Esophagus squamous epithelium (tissue), 5 donors: ENCODE data around the gene PLAC8L1. TPM values are rescaled to one million over a fixed set of nuclear protein-coding genes. Genes with fewer than 3 reads are reported as not detected.
"Not testable (repeated sequence)": the region's sequence is repeated elsewhere in the genome, so short reads cannot be mapped to it uniquely, and the experiment has no call there.

ENCODE experiments used
- DNase-seq: peaks from one replicate; lab custom pipeline; 2025; lab: John Stamatoyannopoulos, UW
- H3K27ac ChIP-seq, 4 donors: fragments of 200-600 bp; sonication (generic); one replicate each; pipeline ENCODE4 v1.5.1; 2016 to 2019; ENCODE audit warnings: mild to moderate bottlenecking in 1 of 4
- H3K27me3 ChIP-seq, 4 donors: fragments of 200-600 bp; sonication (generic); 1 replicate in 3 of 4; 2 replicates in 1 of 4; pipeline versions ENCODE4 v1.5.1 to v1.6.0; 2017 to 2021; ENCODE audit warnings: antibody characterized with exemption in 1 of 4
- H3K36me3 ChIP-seq, 3 donors: fragments of 200-600 bp; sonication (generic); one replicate each; pipeline ENCODE4 v1.5.1; 2016 to 2019
- H3K4me1 ChIP-seq, 3 donors: fragments of 200-600 bp; sonication (generic); one replicate each; pipeline ENCODE4 v1.5.1; 2017 to 2019
- H3K4me3 ChIP-seq, 4 donors: fragments of 200-600 bp; sonication (generic); 1 replicate in 3 of 4; 2 replicates in 1 of 4; pipeline ENCODE4 v1.5.1; 2016 to 2019; ENCODE audit warnings: mild to moderate bottlenecking in 2 of 4, moderate library complexity in 1 of 4
- H3K9me3 ChIP-seq, 3 donors: fragments of 200-600 bp; sonication (generic); one replicate each; pipeline ENCODE4 v1.5.1; 2016 to 2019
- POLR2A ChIP-seq, 4 donors: fragments of 450-650 bp; IDR thresholded peaks; one replicate each; pipeline ENCODE4 v1.6.1; 2017; ENCODE audit warnings: antibody characterized with exemption in 4 of 4, mild to moderate bottlenecking in 4 of 4, moderate library complexity in 3 of 4
- WGBS, 2 donors: methylation state at CpG; one replicate each; pipeline ENCODE4 v1.1.5; 2018; 5-methylcytosine and 5-hydroxymethylcytosine counted together
- intact Hi-C: fragments of 100-400 bp; cut with DNase I; formaldehyde crosslinking; loops from one replicate; pipeline ENCODE4 v1.15.0; 2022
- total RNA-seq, 4 donors: library from RNA; depleted of rRNA; stranded (reverse); fragments of >200 nt; gene quantifications; one replicate each; pipeline ENCODE4 v1.1.0, GENCODE V29; 2016
- TF ChIP-seq, protein P1 (sequence below), 6 experiments: fragments of 450-650 bp in 4 of 6; fragments of 200-600 bp in 2 of 6; sonication (generic) in 2 of 6; IDR thresholded peaks; one replicate each; pipeline ENCODE4 v1.5.1; 2016 to 2019; ENCODE audit warnings: antibody characterized with exemption in 6 of 6, mild to moderate bottlenecking in 4 of 6, moderate library complexity in 4 of 6
- donor health status: DM: yes; HTN: yes; CAD: no.

PLAC8L1 gene
- total RNA-seq, 4 donors from 2014 or later: not detected

GRCh38 chr5:146111409-146111808, 6.0 kb upstream of the PLAC8L1 start:
- Histone ChIP-seq H3K36me3 (peaks cover 0 to 50% (median 3%) of the 10 kb centered on the region in 3 donors), H3K4me3 (no peak overlapping the region), H3K27me3 (no peaks in the 10 kb centered on the region), H3K27ac (no peak overlapping the region), H3K4me1 (no peaks in the 10 kb centered on the region), H3K9me3 (no peaks in the 10 kb centered on the region)
- TF ChIP-seq, protein P1, sequence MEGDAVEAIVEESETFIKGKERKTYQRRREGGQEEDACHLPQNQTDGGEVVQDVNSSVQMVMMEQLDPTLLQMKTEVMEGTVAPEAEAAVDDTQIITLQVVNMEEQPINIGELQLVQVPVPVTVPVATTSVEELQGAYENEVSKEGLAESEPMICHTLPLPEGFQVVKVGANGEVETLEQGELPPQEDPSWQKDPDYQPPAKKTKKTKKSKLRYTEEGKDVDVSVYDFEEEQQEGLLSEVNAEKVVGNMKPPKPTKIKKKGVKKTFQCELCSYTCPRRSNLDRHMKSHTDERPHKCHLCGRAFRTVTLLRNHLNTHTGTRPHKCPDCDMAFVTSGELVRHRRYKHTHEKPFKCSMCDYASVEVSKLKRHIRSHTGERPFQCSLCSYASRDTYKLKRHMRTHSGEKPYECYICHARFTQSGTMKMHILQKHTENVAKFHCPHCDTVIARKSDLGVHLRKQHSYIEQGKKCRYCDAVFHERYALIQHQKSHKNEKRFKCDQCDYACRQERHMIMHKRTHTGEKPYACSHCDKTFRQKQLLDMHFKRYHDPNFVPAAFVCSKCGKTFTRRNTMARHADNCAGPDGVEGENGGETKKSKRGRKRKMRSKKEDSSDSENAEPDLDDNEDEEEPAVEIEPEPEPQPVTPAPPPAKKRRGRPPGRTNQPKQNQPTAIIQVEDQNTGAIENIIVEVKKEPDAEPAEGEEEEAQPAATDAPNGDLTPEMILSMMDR (IDR thresholded peaks at IDR 0.05): no peak
- TF ChIP-seq POLR2A (IDR thresholded peaks at IDR 0.05): no peak
- no peak for DNase-seq
- intact Hi-C loops: no loop called here
- WGBS, 2 donors: 59 to 73% methylated on average over 1 of the region's 1 CpG

GRCh38 chr5:146109379-146109778, 4.0 kb upstream of the PLAC8L1 start:
- TF ChIP-seq POLR2A (IDR thresholded peaks at IDR 0.05): no peak
- TF ChIP-seq, protein P1 (IDR thresholded peaks at IDR 0.05): no peak
- no peak overlapping the region for H3K4me3 ChIP-seq
- WGBS, 2 donors: 88% methylated on average over 1 of the region's 1 CpG; no CpG with 5 or more reads in 1 of the 2 donors
- H3K36me3 ChIP-seq: peaks cover 0 to 31% (median 0%) of the 10 kb centered on the region in 3 donors
- intact Hi-C loops: no loop called here
- H3K9me3 ChIP-seq: no peaks in the 10 kb centered on the region
- no peaks in the 10 kb centered on the region for H3K27me3 ChIP-seq
- DNase-seq: no peak
- no peak overlapping the region for H3K27ac ChIP-seq
- no peaks in the 10 kb centered on the region for H3K4me1 ChIP-seq

DNA sequence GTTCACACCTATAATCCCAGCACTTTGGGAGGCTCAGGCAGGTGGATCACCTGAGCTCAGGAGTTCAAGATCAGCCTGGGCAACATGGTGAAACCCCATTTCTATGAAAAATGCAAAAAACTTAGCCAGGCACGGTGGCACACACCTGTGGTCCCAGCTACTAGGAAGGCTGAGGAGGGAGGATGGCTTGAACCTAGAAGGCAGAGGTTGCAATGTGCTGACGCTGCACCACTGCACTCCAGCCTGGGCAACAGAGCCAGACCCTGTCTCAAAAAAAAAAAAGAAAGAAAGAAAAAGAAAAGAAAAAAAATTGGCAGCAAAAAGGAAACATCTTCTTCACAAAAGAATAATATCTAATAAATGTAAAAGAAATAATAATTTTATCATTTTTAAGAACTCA, 3.5 kb upstream of the PLAC8L1 start:
- H3K27ac ChIP-seq, DNase-seq, H3K4me3 ChIP-seq, H3K9me3 ChIP-seq, intact Hi-C loops, H3K27me3 ChIP-seq, H3K4me1 ChIP-seq: not testable (repeated sequence)
- H3K36me3 ChIP-seq: peaks cover 0 to 26% (median 0%) of the 10 kb centered on the region in 3 donors
- WGBS, 2 donors: 85 to 91% methylated on average over 2 of the region's 2 CpGs

- H3K27me3 ChIP-seq: no peaks in the 10 kb centered on the region
- no peak for TF ChIP-seq POLR2A (IDR thresholded peaks at IDR 0.05)
- TF ChIP-seq, protein P1 (IDR thresholded peaks at IDR 0.05): no peak
- intact Hi-C loops: no loop called here
- WGBS, 2 donors: 0 to 56% methylated on average over 1 of the region's 1 CpG
- DNase-seq: no peak
- peaks cover 0 to 16% (median 0%) of the 10 kb centered on the region in 3 donors for H3K36me3 ChIP-seq
- H3K4me1 ChIP-seq: peaks cover 0 to 3% (median 0%) of the 10 kb centered on the region in 3 donors
- no peaks in the 10 kb centered on the region for H3K9me3 ChIP-seq
- no peak overlapping the region for H3K4me3 ChIP-seq
- no peak overlapping the region for H3K27ac ChIP-seq
These were observed 2.5 kb upstream of the PLAC8L1 start for GRCh38 chr5:146107901-146108300.

DNA sequence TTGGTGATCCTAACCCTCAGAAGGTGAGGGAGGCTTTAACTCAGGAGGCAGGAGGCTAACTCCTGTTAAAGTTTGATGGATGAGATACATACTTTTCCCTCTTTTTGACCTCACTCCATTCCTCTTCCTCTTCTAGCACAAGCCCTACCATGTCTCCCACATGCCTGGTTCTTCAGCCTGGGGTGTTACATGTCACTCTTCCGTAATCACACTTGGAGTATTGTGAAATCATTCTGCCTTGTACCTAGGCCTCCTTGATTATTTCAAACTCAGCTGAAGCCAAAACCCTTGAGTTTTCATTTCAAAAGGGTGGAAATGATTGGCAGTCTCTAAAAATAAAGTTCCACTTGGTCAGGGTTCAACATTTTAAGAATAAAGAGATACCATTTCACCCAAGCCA, 1.8 kb downstream of the PLAC8L1 start:
- Histone ChIP-seq H3K27ac (no peak overlapping the region), H3K9me3 (no peaks in the 10 kb centered on the region), H3K4me1 (peaks cover 0 to 3% (median 0%) of the 10 kb centered on the region in 3 donors), H3K27me3 (no peaks in the 10 kb centered on the region), H3K36me3 (no peaks in the 10 kb centered on the region), H3K4me3 (no peak overlapping the region)
- DNase-seq: no peak
- TF ChIP-seq, protein P1 (IDR thresholded peaks at IDR 0.05): no peak
- no peak for TF ChIP-seq POLR2A (IDR thresholded peaks at IDR 0.05)
- WGBS, 2 donors: 22 to 27% methylated on average over 1 of the region's 1 CpG
- intact Hi-C loops: no loop called here

DNA sequence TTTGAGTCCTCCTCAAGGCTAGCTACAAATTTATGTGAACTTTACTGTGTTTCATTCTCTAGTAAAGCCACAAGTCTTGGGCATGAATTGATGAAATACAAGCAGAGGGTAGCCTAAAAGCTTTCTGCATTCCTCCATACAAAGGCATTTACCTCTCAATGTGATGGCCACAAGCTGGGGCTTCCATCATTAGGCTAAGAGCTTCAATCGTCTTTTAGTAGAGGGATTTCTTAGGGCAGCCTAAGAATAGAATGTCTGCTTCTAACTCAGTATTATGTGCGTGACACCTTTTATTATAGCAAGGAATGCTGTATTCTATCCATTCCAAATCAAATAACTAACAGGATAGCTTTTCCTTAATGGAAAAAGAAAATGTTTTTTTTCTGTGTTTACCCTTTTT, 3.7 kb downstream of the PLAC8L1 start:
- intact Hi-C loops: no loop called here
- Histone ChIP-seq H3K36me3 (no peaks in the 10 kb centered on the region), H3K4me1 (peaks cover 0 to 3% (median 0%) of the 10 kb centered on the region in 3 donors), H3K27ac (no peak overlapping the region), H3K4me3 (no peak overlapping the region), H3K9me3 (no peaks in the 10 kb centered on the region), H3K27me3 (no peaks in the 10 kb centered on the region)
- TF ChIP-seq, protein P1 (IDR thresholded peaks at IDR 0.05): no peak
- TF ChIP-seq POLR2A (IDR thresholded peaks at IDR 0.05): no peak
- WGBS, 2 donors: 78 to 85% methylated on average over 2 of the region's 2 CpGs
- DNase-seq: no peak
